Peyer's patch (tissue), 4 donors: ENCODE results near the gene HSD11B1L.

Experiments used
- POLR2A ChIP-seq, 2 donors: fragments of 450-650 bp; IDR thresholded peaks; one replicate each; pipeline ENCODE4 v1.5.1; 2017; ENCODE audit warnings: antibody characterized with exemption in 2 of 2, mild to moderate bottlenecking in 2 of 2, moderate library complexity in 2 of 2
- TF ChIP-seq, protein P1 (sequence below), 6 experiments: fragments of 450-650 bp in 4 of 6; fragments of 200-600 bp in 2 of 6; sonication (generic) in 1 of 6; IDR thresholded peaks; one replicate each; pipeline ENCODE4 v1.5.1; 2017 to 2019; ENCODE audit warnings: antibody characterized with exemption in 6 of 6, mild to moderate bottlenecking in 3 of 6, moderate library complexity in 1 of 6

DNA sequence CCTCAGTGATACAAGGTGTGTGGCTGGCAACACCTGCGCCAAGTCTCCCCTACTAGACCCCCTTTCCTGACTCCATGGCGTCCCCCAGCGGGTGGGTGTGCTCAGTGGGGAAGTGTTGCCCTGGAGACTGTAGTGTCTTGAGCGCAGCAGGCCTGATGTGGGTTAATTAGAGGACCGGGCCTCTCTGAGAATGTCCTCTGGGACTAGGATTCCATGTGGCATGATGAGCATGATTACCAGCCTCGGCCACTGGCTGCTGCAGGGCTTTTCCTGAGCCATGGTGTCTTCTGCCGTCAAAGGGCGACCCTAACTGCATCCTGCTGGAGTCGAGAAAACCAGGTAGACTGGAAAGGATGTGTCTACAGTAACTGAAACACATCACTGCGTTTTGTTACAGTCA lies 28.6 kb upstream of the HSD11B1L start:
- TF ChIP-seq, protein P1, sequence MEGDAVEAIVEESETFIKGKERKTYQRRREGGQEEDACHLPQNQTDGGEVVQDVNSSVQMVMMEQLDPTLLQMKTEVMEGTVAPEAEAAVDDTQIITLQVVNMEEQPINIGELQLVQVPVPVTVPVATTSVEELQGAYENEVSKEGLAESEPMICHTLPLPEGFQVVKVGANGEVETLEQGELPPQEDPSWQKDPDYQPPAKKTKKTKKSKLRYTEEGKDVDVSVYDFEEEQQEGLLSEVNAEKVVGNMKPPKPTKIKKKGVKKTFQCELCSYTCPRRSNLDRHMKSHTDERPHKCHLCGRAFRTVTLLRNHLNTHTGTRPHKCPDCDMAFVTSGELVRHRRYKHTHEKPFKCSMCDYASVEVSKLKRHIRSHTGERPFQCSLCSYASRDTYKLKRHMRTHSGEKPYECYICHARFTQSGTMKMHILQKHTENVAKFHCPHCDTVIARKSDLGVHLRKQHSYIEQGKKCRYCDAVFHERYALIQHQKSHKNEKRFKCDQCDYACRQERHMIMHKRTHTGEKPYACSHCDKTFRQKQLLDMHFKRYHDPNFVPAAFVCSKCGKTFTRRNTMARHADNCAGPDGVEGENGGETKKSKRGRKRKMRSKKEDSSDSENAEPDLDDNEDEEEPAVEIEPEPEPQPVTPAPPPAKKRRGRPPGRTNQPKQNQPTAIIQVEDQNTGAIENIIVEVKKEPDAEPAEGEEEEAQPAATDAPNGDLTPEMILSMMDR (IDR thresholded peaks at IDR 0.05) = no peak
- TF ChIP-seq POLR2A (IDR thresholded peaks at IDR 0.05) = no peak
